Mesangial cell (primary cell): ENCODE measurements around the gene GRSF1. TPM values are rescaled to one million over a fixed set of nuclear protein-coding genes. Genes with fewer than 3 reads are reported as not detected.

Experiments
- total RNA-seq: library from RNA; depleted of rRNA; stranded (reverse); fragments of >200 nt; gene quantifications from 2 replicates; pipeline ENCODE4 v1.2.3, GENCODE V29; 2015

Gene GRSF1
- 49.2 and 61.9 TPM in 2 replicates for total RNA-seq

GRCh38 chr4:70839589-70840093, at the start of gene GRSF1:
GRSF1 (minus strand) TSS chr4:70839890; CDS start chr4:70839827, 63 bp downstream.

Other genes starting within 250 kb of the GRSF1 start
- gene AMBN, start 247.6 kb downstream of the GRSF1 start, total RNA-seq: not detected in 2 replicates
- 0.89 TPM in 1 of 2 replicates, not detected in the other for gene ENAM, start 211.1 kb downstream of the GRSF1 start, total RNA-seq
- not detected in 2 replicates for gene JCHAIN, start 173.4 kb downstream of the GRSF1 start, total RNA-seq
- 11.4 and 11.9 TPM in 2 replicates for gene UTP3, start 151.4 kb downstream of the GRSF1 start, total RNA-seq
- 15.0 and 19.0 TPM in 2 replicates for gene RUFY3, start 117.9 kb downstream of the GRSF1 start, total RNA-seq
- gene MOB1B, start 62.5 kb upstream of the GRSF1 start, total RNA-seq: 5.9 and 9.1 TPM in 2 replicates
- gene DCK, start 153.8 kb upstream of the GRSF1 start, total RNA-seq: 13.1 and 24.0 TPM in 2 replicates